Thyroid gland (tissue), 4 donors: Measurements from ENCODE around the gene OMP. TPM values are rescaled to one million over a fixed set of nuclear protein-coding genes. Genes with fewer than 3 reads are reported as not detected.

Experiments
- DNase-seq, 2 donors: peaks; one replicate each; pipeline ENCODE4 v3.0.0-alpha.2; 2019
- H3K27ac ChIP-seq, 3 donors: fragments of 200-600 bp; sonication (generic); 1 replicate in 2 of 3; 2 replicates in 1 of 3; pipeline ENCODE4 v1.5.1; 2016 to 2019; ENCODE audit warnings: mild to moderate bottlenecking in 1 of 3, moderate library complexity in 1 of 3
- H3K27me3 ChIP-seq: fragments of 200-600 bp; sonication (generic); one replicate; pipeline ENCODE4 v1.5.1; 2019
- H3K36me3 ChIP-seq, 2 donors: fragments of 200-600 bp; sonication (generic); one replicate each; pipeline ENCODE4 v1.5.1; 2016 to 2019
- H3K4me1 ChIP-seq, 2 donors: fragments of 200-600 bp; sonication (generic); one replicate each; pipeline ENCODE4 v1.5.1; 2017 to 2019
- H3K4me3 ChIP-seq, 3 donors: fragments of 200-600 bp; sonication (generic); replicated peaks in 1 of 3; 1 replicate in 2 of 3; 2 replicates in 1 of 3; pipeline ENCODE4 v1.5.1; 2016; ENCODE audit warnings: mild to moderate bottlenecking in 1 of 3
- H3K9me3 ChIP-seq: fragments of 200-600 bp; sonication (generic); one replicate; pipeline ENCODE4 v1.5.1; 2017
- CTCF ChIP-seq, 6 experiments: fragments of 200-600 bp in 3 of 6; fragments of 450-650 bp in 3 of 6; sonication (generic) in 3 of 6; IDR thresholded peaks; one replicate each; pipeline ENCODE4 v1.5.1; 2016 to 2019; ENCODE audit warnings: antibody characterized with exemption in 6 of 6, mild to moderate bottlenecking in 2 of 6, inconsistent platforms in 1 of 6, moderate library complexity in 1 of 6
- POLR2A ChIP-seq, 2 donors: fragments of 450-650 bp; IDR thresholded peaks; one replicate each; pipeline ENCODE4 v1.6.1; 2017; ENCODE audit warnings: antibody characterized with exemption in 2 of 2, mild to moderate bottlenecking in 2 of 2, moderate library complexity in 1 of 2
- WGBS, 2 donors: methylation state at CpG; one replicate each; pipeline ENCODE4 v1.1.5; 2017; 5-methylcytosine and 5-hydroxymethylcytosine counted together
- intact Hi-C: fragments of 100-400 bp; cut with DNase I; formaldehyde crosslinking; loops from one replicate; pipeline ENCODE4 v1.15.1; 2023
- total RNA-seq, 4 donors: library from RNA; depleted of rRNA; stranded (reverse); fragments of >200 nt; gene quantifications; one replicate each; pipeline ENCODE4 v1.2.3, GENCODE V29; 2016

The OMP gene
- total RNA-seq, 4 donors from 2014 or later, result 2.3 TPM; not detected in 3

DNA sequence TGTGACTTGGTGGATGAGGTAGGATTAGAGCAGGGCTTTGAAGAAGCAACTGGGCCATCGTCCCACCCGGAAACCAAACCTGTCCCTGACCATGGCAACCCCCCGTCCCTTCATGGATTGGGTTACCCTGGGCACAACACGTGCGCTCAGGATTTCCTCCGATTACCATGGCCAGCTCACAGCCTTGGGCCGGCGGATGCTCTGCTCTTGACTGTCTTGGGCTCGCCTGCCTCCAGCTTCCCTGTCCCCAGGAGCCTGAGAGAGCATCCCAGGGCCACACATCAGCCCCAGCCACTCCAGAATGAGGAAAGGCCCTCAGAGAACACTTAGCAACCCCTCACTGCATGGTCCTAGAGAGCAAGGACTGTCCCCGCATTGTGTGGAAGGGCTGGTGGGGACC lies 48.2 kb downstream of the OMP start:
- Histone ChIP-seq H3K4me3 (no peak overlapping the region), H3K9me3 (no peaks in the 10 kb centered on the region), H3K27ac (no peak overlapping the region), H3K36me3 (no peaks in the 10 kb centered on the region), H3K4me1 (peaks cover 8 to 19% of the 10 kb centered on the region in 2 donors), H3K27me3 (no peaks in the 10 kb centered on the region)
- DNase-seq, result no peak
- WGBS, 2 donors, result 92 to 93% methylated on average over 4 to 10 of the region's 10 CpGs
- TF ChIP-seq POLR2A (IDR thresholded peaks at IDR 0.05) (no peak), CTCF (IDR thresholded peaks at IDR 0.05) (no peak)
- intact Hi-C loops, result no loop called here

DNA sequence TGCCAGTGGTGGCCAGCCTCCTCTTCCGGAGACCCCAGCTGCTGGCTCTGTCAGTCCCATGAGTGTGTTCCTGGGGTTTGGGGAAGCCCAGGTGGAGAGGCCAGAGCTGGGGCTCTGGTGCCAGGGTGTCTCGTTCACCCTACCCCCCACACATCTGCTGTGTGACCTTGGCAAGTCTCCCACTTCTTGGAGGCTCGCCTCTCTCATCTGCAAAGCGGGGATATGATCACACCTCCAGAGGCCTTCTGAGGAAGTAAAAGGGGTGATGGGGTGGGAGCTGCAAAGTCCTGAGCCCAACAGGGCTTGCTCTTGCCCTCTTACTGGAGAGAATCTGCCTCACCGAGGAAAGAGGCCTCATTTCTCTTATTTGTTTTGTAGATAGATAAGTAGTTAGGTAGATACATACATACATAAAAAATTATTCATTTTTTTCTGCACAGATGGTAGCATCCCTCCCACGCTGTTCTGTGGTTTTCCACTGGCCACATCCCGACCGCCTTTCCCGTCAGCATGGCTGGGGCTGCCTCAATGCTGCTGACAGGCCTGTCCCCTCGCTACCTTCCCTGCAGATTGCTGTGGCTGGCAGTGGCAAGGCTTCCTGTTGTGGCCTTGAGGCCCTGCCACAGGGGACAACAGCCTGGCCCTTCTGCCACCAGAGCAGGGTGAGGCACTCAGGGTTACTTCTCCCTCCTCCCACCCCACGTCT lies 49.3 kb downstream of the OMP start:
- TF ChIP-seq POLR2A (IDR thresholded peaks at IDR 0.05) (no peak), CTCF (IDR thresholded peaks at IDR 0.05) (no peak)
- DNase-seq, result no peak
- Histone ChIP-seq H3K9me3 (no peaks in the 10 kb centered on the region), H3K27me3 (no peaks in the 10 kb centered on the region), H3K4me1 (peaks cover 8 to 19% of the 10 kb centered on the region in 2 donors), H3K27ac (no peak overlapping the region), H3K36me3 (no peaks in the 10 kb centered on the region), H3K4me3 (no peak overlapping the region)
- intact Hi-C loops, result no loop called here
- WGBS, 2 donors, result 92 to 94% methylated on average over 9 to 11 of the region's 11 CpGs

GRCh38 chr11:77152846-77153245 lies 50.2 kb downstream of the OMP start:
- Histone ChIP-seq H3K36me3 (no peaks in the 10 kb centered on the region), H3K4me3 (no peak overlapping the region), H3K9me3 (no peaks in the 10 kb centered on the region), H3K27me3 (no peaks in the 10 kb centered on the region), H3K27ac (no peak overlapping the region), H3K4me1 (peaks cover 8 to 13% of the 10 kb centered on the region in 2 donors)
- TF ChIP-seq POLR2A (IDR thresholded peaks at IDR 0.05) (no peak), CTCF (IDR thresholded peaks at IDR 0.05) (no peak)
- intact Hi-C loops, result no loop called here
- WGBS, 2 donors, result 85 to 86% methylated on average over 6 of the region's 6 CpGs
- no peak for DNase-seq

Other genes starting within 250 kb of the OMP start
- gene ACER3, start 241.9 kb upstream of the OMP start, total RNA-seq, result 10 to 100 TPM; 11.5 to 29.3 (median 17.9) TPM
- gene B3GNT6, start 68.4 kb upstream of the OMP start, total RNA-seq, result under 1 TPM in 1 of 4 donors, not detected in 3; 0.40 TPM
- 1 to 10 TPM; 3.0 to 5.6 (median 4.1) TPM for gene CAPN5, start 35.9 kb upstream of the OMP start, total RNA-seq
- gene MYO7A, start 25.4 kb downstream of the OMP start, total RNA-seq, result 1 to 10 TPM; 3.8 to 8.7 (median 5.7) TPM
- gene GDPD4, start 198.8 kb downstream of the OMP start, total RNA-seq, result 1 to 10 TPM in 1 of 4 donors, not detected in 3; 3.6 TPM